Muscle layer of colon (tissue), 2 donors: ENCODE data around the gene UBE2QL1.

Experiments used
- H3K27ac ChIP-seq: one replicate; pipeline ENCODE4 v1.7.0; 2013; ENCODE audit warnings: low read depth, mild to moderate bottlenecking, low read length, moderate library complexity
- H3K27me3 ChIP-seq, 2 donors: one replicate each; pipeline ENCODE4 v1.7.0; 2013; ENCODE audit warnings: low read length in 2 of 2, mild to moderate bottlenecking in 2 of 2; ENCODE audit not compliant: insufficient read depth in 2 of 2, control insufficient read depth in 1 of 2
- H3K36me3 ChIP-seq: one replicate; pipeline ENCODE4 v1.7.0; 2013; ENCODE audit warnings: mild to moderate bottlenecking, low read length; ENCODE audit not compliant: insufficient read depth
- H3K4me1 ChIP-seq: one replicate; pipeline ENCODE4 v1.7.0; 2013; ENCODE audit warnings: mild to moderate bottlenecking, low read length; ENCODE audit not compliant: insufficient read depth
- H3K4me3 ChIP-seq, 2 donors: one replicate each; pipeline ENCODE4 v1.7.0; 2013; ENCODE audit warnings: low read length in 2 of 2, low read depth in 1 of 2, mild to moderate bottlenecking in 1 of 2, moderate library complexity in 1 of 2
- H3K9ac ChIP-seq: one replicate; pipeline ENCODE4 v1.7.0; 2013; ENCODE audit warnings: low read length
- H3K9me3 ChIP-seq: one replicate; pipeline ENCODE4 v1.7.0; 2013; ENCODE audit warnings: mild to moderate bottlenecking, low read length
- donor health status: abdominal sarcoma.
- donor health status: Adenocarcinoma of cecum.

The UBE2QL1 gene

DNA sequence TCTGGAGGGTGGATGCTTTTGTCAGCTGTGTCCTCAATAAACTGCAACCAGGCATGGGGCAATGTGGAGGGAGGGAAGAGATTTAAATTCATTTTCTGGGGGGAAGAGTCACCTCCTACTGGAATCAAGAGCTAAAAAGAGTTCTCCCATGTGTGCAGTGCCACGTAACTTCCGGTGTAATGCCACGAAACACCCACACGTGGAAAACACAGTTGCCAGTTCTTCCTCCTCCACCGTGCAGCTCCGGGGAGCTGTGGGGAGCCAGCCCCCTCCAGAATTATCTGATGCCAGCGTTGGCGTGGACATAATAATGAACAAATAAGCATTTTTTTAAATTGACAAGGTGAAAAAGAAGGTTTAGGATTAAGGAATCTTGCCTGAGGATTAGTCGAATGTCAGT lies 38.2 kb upstream of the UBE2QL1 start:
- no peaks in the 10 kb centered on the region for H3K9me3 ChIP-seq
- H3K4me1 ChIP-seq, result no peaks in the 10 kb centered on the region
- no peak overlapping the region for H3K9ac ChIP-seq
- no peaks in the 10 kb centered on the region for H3K36me3 ChIP-seq
- H3K27me3 ChIP-seq, result peaks cover 0 to 4% of the 10 kb centered on the region in 2 donors
- no peak overlapping the region for H3K27ac ChIP-seq
- no peak overlapping the region for H3K4me3 ChIP-seq

DNA sequence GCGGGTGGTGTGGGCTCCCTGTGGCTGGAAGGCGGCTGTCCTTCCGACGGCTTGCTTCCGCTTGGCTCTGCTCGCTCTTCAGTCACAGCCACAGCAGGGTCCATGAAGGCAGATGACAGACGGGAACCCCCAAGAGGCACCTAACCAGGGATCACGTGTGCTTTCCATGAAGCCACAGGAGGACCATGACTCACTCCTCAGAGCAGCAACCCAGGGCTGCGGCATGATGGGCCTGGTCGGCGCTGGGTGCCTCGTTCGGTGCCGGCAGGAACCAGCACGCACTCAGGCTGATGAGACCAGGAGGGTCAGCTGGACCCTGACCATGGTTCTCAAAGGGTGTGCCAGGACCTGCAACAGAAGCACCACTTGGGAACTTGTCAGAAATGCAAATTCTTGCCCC lies 37.5 kb upstream of the UBE2QL1 start:
- Histone ChIP-seq H3K4me1 (no peaks in the 10 kb centered on the region), H3K36me3 (no peaks in the 10 kb centered on the region)

GRCh38 chr5:6412811-6413210 lies 35.8 kb upstream of the UBE2QL1 start:
- Histone ChIP-seq H3K36me3 (no peaks in the 10 kb centered on the region), H3K4me1 (no peaks in the 10 kb centered on the region), H3K9ac (no peak overlapping the region), H3K9me3 (no peaks in the 10 kb centered on the region), H3K4me3 (no peak overlapping the region), H3K27me3 (no peaks in the 10 kb centered on the region), H3K27ac (no peak overlapping the region)

More for the DNA sequence above, 37.5 kb upstream of the UBE2QL1 start:
- Histone ChIP-seq H3K4me3 (no peak overlapping the region), H3K27ac (no peak overlapping the region), H3K9ac (no peak overlapping the region), H3K9me3 (no peaks in the 10 kb centered on the region), H3K27me3 (peaks cover 0 to 4% of the 10 kb centered on the region in 2 donors)

DNA sequence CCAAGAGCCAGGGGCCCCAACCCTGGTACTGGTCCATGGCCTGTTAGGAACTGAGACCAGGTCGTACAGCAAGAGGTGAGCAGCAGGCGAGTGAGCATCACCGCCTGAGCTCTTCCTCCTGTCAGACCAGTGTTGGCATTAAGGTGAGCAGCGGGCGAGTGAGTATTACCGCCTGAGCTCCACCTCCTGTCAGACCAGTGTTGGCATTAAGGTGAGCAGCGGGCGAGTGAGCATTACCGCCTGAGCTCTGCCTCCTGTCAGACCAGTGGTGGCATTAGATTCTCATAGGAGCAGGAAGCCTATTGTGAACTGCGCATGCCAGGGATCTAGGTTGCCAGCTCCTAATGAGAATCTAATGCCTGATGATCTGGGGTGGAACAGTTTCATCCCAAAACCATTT lies 31.0 kb upstream of the UBE2QL1 start:
- H3K4me3 ChIP-seq, result no peak overlapping the region
- no peak overlapping the region for H3K27ac ChIP-seq
- no peaks in the 10 kb centered on the region for H3K36me3 ChIP-seq
- H3K27me3 ChIP-seq, result no peaks in the 10 kb centered on the region
- peaks cover 13% of the 10 kb centered on the region for H3K4me1 ChIP-seq
- H3K9ac ChIP-seq, result no peak overlapping the region
- no peaks in the 10 kb centered on the region for H3K9me3 ChIP-seq

DNA sequence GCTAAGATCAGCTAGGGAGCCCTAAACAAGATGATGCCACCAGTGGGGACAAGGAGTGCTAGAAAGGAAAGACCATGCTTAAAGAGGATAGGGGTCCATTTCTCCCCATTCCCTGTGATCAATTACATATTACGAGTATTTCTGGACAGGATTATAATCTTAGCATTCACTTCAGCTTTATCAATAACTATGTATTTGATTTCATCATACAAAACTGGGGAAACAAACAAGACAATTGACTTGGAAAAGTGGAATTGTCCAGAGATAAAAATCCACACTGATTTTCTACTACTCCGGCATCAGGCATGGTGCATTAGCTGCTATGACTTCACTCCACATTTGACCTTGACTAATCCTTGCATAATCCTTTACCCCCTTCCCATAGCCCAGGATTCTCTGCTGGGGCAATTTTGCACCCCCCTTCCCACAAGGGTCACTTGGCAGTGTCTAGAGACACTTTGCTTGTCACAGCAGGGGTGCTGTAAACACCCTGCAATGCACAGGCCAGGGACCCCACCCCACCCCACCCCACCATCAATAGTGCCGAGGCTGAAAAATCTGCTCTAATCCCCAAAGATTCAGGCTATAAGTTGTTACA lies 29.9 kb upstream of the UBE2QL1 start:
- Histone ChIP-seq H3K4me1 (peaks cover 13% of the 10 kb centered on the region), H3K4me3 (no peak overlapping the region), H3K9me3 (no peaks in the 10 kb centered on the region), H3K27me3 (no peaks in the 10 kb centered on the region), H3K36me3 (no peaks in the 10 kb centered on the region), H3K27ac (no peak overlapping the region), H3K9ac (no peak overlapping the region)

DNA sequence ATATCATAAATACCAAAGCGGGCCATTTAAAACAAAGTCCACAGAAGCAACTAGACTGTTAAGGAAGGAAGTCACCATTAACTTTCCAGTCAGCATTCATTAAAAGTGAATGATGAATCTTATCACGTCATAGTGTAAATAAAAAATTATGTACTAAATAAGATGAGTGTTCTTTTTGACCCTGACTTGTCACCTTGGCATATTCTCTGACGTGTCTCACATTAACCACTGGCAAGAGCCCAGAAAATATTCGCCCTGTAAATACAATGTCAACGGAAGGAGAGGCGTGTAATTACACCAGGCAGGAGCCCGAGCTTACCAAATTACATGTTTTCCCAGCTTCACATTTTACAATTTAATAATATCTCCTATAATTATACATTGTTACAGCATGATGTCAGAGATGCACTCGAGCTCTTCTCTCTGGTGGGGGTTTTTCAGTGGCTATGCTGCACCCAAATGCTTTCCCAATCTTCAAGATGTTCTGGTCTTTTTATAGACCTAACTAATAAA lies 29.3 kb upstream of the UBE2QL1 start:
- Histone ChIP-seq H3K9ac (no peak overlapping the region), H3K27me3 (no peaks in the 10 kb centered on the region), H3K4me3 (no peak overlapping the region), H3K36me3 (no peaks in the 10 kb centered on the region), H3K4me1 (peaks cover 13% of the 10 kb centered on the region), H3K27ac (peak overlapping the region; percentile 3), H3K9me3 (no peaks in the 10 kb centered on the region)

GRCh38 chr5:6423327-6424109 lies 25.1 kb upstream of the UBE2QL1 start:
- H3K36me3 ChIP-seq, result no peaks in the 10 kb centered on the region
- H3K9ac ChIP-seq, result no peak overlapping the region
- no peak overlapping the region for H3K27ac ChIP-seq

GRCh38 chr5:6424110-6424659 lies 24.5 kb upstream of the UBE2QL1 start:
- Histone ChIP-seq H3K27me3 (no peaks in the 10 kb centered on the region), H3K4me1 (peaks cover 9% of the 10 kb centered on the region), H3K27ac (no peak overlapping the region), H3K36me3 (no peaks in the 10 kb centered on the region), H3K4me3 (no peak overlapping the region), H3K9me3 (no peaks in the 10 kb centered on the region), H3K9ac (no peak overlapping the region)

More at GRCh38 chr5:6423327-6424109, 25.1 kb upstream of the UBE2QL1 start:
- Histone ChIP-seq H3K9me3 (no peaks in the 10 kb centered on the region), H3K4me3 (no peak overlapping the region), H3K4me1 (peaks cover 13% of the 10 kb centered on the region), H3K27me3 (no peaks in the 10 kb centered on the region)

GRCh38 chr5:6424700-6425099 lies 24.0 kb upstream of the UBE2QL1 start:
- H3K9ac ChIP-seq, result no peak overlapping the region
- H3K27me3 ChIP-seq, result no peaks in the 10 kb centered on the region
- H3K36me3 ChIP-seq, result no peaks in the 10 kb centered on the region
- peaks cover 9% of the 10 kb centered on the region for H3K4me1 ChIP-seq
- H3K9me3 ChIP-seq, result no peaks in the 10 kb centered on the region
- H3K27ac ChIP-seq, result no peak overlapping the region
- H3K4me3 ChIP-seq, result no peak overlapping the region

DNA sequence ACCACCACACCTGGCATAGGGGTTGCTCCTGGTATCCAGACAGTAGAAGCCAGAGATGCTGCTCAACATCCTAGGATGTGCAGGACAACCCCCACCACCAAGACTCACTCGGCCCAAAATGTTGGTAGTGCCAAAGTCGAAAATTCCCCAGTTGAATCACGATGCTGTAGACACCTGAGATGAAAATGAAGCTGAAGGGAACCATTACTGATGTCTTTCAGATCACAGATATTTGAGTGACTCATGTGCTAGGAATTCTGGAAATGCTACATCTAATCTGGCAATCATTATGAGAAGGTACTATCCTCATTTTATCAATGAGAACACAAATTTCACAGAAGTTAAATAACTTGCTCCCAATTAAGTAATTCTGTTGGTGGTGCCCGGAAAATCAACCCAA lies 21.0 kb upstream of the UBE2QL1 start:
- Histone ChIP-seq H3K4me3 (no peak overlapping the region), H3K27me3 (no peaks in the 10 kb centered on the region), H3K9ac (no peak overlapping the region), H3K36me3 (no peaks in the 10 kb centered on the region), H3K4me1 (peaks cover 9% of the 10 kb centered on the region), H3K27ac (no peak overlapping the region), H3K9me3 (no peaks in the 10 kb centered on the region)

GRCh38 chr5:6430418-6431028 lies 18.1 kb upstream of the UBE2QL1 start:
- no peak overlapping the region for H3K9ac ChIP-seq
- no peak overlapping the region for H3K27ac ChIP-seq
- H3K36me3 ChIP-seq, result no peaks in the 10 kb centered on the region
- no peak overlapping the region for H3K4me3 ChIP-seq
- peaks cover 9% of the 10 kb centered on the region for H3K4me1 ChIP-seq
- H3K27me3 ChIP-seq, result no peaks in the 10 kb centered on the region
- H3K9me3 ChIP-seq, result no peaks in the 10 kb centered on the region
